ENCODE measurements around the gene SGK1. TPM values are rescaled to one million over a fixed set of nuclear protein-coding genes. Genes with fewer than 3 reads are reported as not detected.
A peak's percentile ranks its signal among the peaks of the same experiment; 100 is the strongest.

The SGK1 gene
- total and polyA plus RNA-seq, 12 donors: 86.0 to 685 (median 192) TPM

DNA sequence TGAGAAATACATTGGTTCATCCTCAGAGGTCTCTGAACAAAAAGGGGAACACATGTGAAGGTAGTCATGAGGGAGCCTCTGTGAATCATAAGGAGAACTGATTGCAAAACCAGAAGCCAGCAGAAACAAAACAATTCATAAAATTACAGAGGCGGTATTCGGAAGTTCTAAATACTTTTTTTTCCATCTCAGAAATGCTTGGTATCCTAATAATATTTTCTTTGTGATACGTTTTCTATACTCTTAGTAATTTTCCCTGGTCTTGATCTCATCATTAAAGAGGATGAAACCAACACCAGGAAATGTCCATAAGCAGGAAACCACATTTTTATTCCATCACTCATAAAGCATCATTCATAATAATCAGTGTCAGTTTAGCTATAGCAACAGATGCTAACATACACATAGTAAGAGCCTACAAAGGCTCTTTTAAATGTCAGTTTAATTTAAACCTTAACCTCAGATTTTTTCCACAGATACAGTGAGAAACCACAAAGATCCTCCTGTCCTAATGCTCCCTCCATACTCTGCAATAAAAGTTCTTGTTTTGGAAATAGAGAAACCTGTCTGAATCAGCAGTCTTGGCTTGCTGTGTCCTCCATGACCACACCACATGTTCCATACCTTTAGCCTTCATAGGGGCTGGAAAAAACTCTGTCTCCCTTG is 29.2 kb downstream of the SGK1 start:
- 41 to 46% (median 43%) methylated on average over 3 of the region's 3 CpGs for WGBS, 4 donors
- intact Hi-C loops (cut with DNase I): no loop called here
- Histone ChIP-seq H3K4me3 (no peak overlapping the region), H3K27me3 (no peaks in the 10 kb centered on the region), H3K36me3 (replicated peaks in 1 of 2) (no peaks in the 10 kb centered on the region), H3K9me3 (replicated peaks in 1 of 3) (no peaks in the 10 kb centered on the region), H3K4me1 (replicated peaks in 1 of 2) (peaks cover 18 to 28% of the 10 kb centered on the region in 2 donors), H3K27ac (peak overlapping the region; percentile 2 to 68 (median 54))
- DNase-seq: peak in 1 of 7 donors; percentile 20
- TF ChIP-seq POLR2A (IDR thresholded peaks at IDR 0.05): no peak
- TF ChIP-seq, protein P1, sequence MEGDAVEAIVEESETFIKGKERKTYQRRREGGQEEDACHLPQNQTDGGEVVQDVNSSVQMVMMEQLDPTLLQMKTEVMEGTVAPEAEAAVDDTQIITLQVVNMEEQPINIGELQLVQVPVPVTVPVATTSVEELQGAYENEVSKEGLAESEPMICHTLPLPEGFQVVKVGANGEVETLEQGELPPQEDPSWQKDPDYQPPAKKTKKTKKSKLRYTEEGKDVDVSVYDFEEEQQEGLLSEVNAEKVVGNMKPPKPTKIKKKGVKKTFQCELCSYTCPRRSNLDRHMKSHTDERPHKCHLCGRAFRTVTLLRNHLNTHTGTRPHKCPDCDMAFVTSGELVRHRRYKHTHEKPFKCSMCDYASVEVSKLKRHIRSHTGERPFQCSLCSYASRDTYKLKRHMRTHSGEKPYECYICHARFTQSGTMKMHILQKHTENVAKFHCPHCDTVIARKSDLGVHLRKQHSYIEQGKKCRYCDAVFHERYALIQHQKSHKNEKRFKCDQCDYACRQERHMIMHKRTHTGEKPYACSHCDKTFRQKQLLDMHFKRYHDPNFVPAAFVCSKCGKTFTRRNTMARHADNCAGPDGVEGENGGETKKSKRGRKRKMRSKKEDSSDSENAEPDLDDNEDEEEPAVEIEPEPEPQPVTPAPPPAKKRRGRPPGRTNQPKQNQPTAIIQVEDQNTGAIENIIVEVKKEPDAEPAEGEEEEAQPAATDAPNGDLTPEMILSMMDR (IDR thresholded peaks at IDR 0.05): no peak

DNA sequence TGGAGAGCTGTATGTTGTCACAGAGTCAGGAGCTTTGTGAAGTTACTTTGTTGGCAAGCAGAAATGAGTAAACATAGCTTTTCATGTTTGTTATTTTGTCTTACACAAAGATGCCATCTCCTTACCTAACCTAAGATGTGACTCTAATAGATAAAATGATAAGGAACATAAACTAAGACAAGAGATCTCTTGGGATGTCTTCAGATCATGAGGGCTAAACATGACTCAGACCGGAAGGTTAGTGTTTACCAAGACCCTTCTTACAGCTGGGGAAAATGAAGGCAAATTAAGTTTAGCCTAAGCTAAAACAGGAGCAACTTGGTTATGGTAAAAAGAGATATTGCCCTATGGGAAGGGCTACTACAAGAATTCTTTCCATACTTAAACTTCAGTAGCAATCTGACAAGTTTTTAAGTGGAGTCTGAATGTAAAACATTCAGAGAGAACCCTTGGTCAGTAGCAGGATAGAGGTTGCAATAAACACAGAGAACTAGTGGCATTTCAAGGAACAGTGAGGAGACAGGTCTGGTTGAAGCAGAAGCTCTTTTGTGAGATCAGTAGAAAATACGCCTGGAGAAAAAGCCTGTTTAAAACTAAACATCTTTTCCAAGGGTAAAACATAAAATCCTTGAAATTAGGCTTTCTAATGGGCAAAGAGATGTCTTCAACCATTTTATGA is 29.9 kb downstream of the SGK1 start:
- no peak for TF ChIP-seq POLR2A (IDR thresholded peaks at IDR 0.05)
- TF ChIP-seq, protein P1 (IDR thresholded peaks at IDR 0.05): no peak
- DNase-seq: no peak
- no peaks in the 10 kb centered on the region for H3K27me3 ChIP-seq
- no peaks in the 10 kb centered on the region for H3K36me3 ChIP-seq (replicated peaks in 1 of 2)
- no peak overlapping the region for H3K4me3 ChIP-seq
- H3K9me3 ChIP-seq (replicated peaks in 1 of 3): no peaks in the 10 kb centered on the region
- intact Hi-C loops (cut with DNase I): no loop called here
- H3K4me1 ChIP-seq (replicated peaks in 1 of 2): peaks cover 13 to 23% of the 10 kb centered on the region in 2 donors
- WGBS, 4 donors: 73 to 80% (median 77%) methylated on average over 2 of the region's 2 CpGs
- peak overlapping the region; percentile 2 to 68 (median 54) for H3K27ac ChIP-seq

DNA sequence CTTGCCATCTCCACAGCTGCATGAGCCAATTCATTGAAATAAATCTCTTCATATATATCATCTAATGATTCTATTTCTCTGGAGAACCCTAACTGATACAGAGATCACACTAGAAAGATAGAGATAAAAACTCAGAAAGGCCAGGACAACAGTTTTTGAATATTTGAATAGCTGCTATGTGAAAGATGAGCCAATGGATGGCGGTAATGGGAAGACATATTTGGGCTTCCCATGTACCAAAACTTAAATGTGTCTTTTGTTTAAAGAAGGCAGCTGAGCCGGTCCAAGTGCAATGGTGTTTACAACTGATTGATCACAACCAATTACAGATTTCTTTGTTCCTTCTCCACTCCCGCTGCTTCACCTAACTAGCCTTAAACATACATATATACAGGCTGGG is 35.1 kb downstream of the SGK1 start:
- Histone ChIP-seq H3K4me1 (replicated peaks in 1 of 2) (peaks cover 0 to under 1% of the 10 kb centered on the region in 2 donors), H3K4me3 (no peak overlapping the region), H3K36me3 (replicated peaks in 1 of 2) (no peaks in the 10 kb centered on the region), H3K27me3 (no peaks in the 10 kb centered on the region), H3K9me3 (replicated peaks in 1 of 3) (no peaks in the 10 kb centered on the region), H3K27ac (no peak overlapping the region)
- TF ChIP-seq, protein P1 (IDR thresholded peaks at IDR 0.05): no peak
- no peak for TF ChIP-seq POLR2A (IDR thresholded peaks at IDR 0.05)
- no peak for DNase-seq
- 87 to 97% (median 93%) methylated on average over 3 of the region's 3 CpGs for WGBS, 4 donors
- intact Hi-C loops (cut with DNase I): no loop called here

DNA sequence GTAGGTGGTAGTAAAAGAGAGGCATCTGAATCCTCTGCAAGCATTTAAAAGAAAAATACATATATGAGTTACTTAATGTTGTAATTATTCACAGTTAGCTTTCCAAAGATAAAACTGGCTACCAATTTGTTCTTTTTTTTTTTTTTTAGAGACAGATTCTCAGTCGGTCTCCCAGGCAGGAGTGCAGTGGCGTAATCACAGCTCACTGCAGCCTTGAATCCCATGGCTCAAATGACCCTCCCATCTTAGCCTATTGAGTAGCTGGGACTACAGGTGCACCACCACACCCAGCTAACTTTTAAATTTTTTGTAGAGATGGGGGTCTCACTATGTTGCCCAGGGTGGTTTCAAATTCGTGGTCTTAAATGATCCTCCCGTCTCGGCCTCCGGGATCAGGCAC is 36.5 kb downstream of the SGK1 start:
- no peaks in the 10 kb centered on the region for H3K36me3 ChIP-seq (replicated peaks in 1 of 2)
- 83 to 89% (median 85%) methylated on average over 6 of the region's 6 CpGs for WGBS, 4 donors

More for the DNA sequence above, 36.5 kb downstream of the SGK1 start:
- intact Hi-C loops (cut with DNase I): no loop called here
- Histone ChIP-seq H3K9me3 (replicated peaks in 1 of 3) (no peaks in the 10 kb centered on the region), H3K4me3 (no peak overlapping the region), H3K27me3 (no peaks in the 10 kb centered on the region), H3K4me1 (replicated peaks in 1 of 2) (no peaks in the 10 kb centered on the region), H3K27ac (peak overlapping the region in 3 of 5 donors; percentile 22 to 45 (median 28))
- no peak for TF ChIP-seq POLR2A (IDR thresholded peaks at IDR 0.05)
- TF ChIP-seq, protein P1 (IDR thresholded peaks at IDR 0.05): no peak
- DNase-seq: peak in 5 of 7 donors; percentile 33 to 74 (median 48)
